CD4-positive, alpha-beta T cell treated with Interleukin-17A for 1 hour (primary cell): ENCODE data around the gene ITGB2.

Source experiments
- DNase-seq: peaks from one replicate; pipeline ENCODE4 v3.0.0-alpha.2; 2020

Gene ITGB2

DNA sequence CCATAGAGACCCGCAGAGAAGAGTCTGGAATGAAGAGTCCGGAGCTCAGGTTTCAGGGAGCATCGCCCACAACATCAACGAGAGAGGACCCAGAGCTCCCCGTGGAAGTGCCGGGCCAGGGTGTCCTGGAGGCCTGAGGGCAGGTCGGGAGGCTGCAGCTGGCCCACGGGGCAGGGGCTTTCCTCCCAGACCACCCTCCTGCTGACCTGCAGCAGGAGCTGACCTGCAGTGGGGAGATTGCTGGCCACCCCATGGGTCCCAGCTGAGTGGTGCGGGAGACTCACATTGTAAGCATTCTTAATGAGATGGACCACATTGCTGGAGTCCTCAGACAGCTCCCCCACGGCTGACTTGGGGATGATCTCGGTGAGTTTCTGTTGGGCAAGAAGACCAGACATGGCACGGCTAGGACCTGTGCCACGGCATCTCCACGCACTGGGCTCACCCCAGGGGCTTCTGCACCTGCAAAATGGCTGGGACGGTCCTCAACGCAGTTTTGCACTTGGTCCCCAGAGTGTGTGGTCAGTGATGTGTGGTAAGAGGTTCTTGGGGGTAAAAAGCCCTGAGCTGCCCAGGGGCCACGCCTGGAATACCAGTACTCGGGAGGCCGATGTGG, 25.9 kb downstream of the ITGB2 start:
- DNase-seq: no peak

DNA sequence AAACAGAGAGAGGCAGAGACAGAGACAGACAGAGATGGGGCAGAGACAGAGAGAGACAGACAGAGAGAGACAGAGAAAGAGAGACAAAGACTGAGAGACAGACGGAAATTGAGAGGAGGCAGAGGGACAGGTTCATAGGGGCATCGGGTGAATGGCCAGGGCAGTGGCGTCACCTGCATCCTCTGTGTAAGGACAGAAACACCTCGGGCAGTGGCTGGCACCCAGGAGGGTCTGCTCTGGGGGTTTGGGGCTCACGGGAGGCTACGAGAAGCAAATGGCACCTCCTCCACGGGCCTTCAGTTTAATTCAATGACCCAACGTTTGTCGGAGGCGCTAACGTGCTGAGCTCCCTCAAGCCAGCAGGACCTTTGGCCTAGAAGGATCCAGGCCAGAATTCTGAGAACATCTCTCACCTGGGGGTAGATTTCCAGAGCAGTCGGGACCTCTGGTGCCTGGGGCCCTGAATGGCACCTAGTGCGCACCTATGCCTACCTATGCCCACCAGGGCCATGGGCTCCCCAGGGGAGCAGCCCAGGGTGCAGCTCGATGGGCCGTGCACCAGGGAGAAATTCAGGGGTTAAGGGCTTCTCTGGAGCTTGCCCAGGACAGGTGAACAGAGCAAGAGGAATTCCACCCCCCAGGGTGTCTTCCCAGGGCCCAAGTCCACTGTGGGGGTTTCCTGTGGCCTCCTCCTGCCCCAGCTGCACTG, 26.6 kb downstream of the ITGB2 start:
- DNase-seq: no peak

DNA sequence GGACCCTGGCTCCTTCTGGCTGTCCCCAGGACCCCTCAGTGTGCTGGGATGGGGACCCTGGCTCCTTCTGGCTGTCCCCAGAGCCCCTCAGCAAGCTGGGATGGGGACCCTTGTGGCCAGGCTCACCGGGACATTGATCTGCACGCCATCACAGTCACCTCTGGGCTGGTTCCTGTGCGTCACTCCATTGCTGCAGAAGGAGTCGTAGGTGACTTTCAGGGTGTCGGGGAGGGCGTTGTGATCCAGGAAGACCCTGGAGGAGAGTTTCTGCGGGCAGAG, 27.5 kb downstream of the ITGB2 start:
- DNase-seq: no peak

DNA sequence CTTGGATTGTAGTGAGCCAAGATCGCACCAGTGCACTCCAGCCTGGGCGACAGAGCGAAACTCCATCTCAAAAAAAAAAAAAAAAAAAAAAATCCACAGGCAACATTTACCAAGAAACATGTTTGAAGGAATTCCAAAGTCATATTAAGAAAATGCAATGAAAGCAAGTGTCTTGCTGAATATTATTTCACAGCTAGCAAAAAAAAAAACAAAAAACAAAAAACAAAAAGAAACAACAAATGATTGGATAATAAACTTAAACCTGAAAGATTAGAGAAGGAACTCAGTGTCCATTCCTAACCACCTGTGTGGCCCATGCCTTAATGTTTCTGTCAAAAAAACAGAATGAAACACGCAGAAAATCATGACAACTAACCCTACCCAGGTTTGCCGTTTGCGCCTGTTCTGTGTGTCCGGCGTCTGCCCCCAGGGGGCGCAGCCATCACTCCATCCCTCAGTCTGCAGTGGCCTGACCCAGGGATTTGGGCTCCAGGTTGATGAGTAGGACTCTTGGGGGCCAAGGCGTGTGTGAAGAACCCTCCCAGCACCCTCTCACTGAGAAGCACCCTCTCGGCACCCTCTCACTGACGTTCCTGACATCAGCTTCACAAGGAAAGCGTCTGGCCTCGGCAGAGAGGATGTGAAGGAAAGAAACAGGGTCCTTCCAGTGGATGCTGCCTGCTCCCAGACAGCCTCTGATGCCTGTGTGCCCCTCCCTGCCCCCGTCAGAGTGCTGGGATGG, 28.0 kb downstream of the ITGB2 start:
- peak; percentile 84 for DNase-seq

DNA sequence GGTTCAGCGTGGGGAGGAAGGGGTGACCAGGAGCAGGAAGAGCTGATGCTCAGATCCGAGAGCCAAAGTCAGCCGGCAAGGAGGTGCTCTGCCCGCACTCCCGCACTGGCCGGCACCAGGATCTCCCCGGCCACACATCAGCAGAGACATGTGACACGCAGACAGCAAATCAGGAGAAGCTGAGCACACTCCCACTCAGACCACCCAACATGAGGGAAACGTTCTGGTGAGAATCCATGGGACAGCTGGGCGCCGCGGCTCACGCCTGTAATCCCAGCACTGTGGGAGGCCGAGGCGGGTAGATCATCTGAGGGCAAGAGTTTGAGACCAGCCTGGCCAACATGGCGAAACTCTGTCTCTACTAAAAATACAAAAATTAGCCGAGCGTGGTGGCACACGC, 28.6 kb downstream of the ITGB2 start:
- DNase-seq: no peak

DNA sequence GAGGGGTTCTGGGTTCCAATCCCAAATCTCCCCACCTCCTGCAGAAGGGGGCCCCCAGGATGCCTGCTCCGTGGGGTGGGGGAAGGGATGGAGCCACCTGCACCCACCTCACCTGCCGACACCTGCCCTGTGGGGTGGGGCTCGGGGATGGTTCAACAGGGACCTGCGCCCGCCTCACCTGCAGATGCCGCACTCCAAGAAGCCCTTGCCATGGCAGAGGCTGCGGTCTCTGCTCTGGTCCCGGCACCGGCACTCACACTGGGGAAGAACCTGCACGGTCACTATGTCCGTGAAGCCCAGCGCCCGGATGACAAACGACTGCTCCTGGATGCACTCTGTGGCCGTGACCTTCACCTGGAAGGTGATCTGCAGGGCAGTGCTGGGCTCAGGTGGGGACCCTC, 29.1 kb downstream of the ITGB2 start:
- no peak for DNase-seq

DNA sequence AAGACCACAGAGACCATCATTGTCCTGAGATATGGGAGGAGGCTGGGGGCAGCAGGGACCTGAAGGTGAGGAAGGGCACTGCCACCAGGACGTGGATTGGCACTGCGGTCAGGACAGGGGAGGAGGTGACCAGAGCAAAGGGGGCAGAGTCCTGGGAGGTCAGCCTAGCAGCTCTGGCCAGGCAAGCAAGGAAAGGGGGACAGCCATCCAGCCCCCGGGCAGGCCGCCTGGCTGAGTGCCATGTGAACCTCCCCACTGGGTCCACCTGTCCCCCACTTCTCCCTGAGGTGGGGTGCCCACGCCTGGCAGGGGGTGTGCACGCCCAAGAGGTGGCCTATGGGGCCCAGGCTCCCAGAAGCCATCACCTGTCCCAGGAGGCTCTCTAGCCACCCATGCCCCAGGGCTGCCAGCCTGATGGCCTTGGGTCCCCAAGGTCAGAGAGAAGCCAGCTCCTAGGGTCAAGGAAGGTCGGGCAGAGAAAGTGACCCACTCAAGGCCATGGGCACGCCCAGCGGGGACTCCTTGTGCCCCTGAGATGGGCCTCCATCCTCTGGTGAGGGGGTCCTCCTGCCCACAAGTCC, 29.6 kb downstream of the ITGB2 start:
- no peak for DNase-seq

DNA sequence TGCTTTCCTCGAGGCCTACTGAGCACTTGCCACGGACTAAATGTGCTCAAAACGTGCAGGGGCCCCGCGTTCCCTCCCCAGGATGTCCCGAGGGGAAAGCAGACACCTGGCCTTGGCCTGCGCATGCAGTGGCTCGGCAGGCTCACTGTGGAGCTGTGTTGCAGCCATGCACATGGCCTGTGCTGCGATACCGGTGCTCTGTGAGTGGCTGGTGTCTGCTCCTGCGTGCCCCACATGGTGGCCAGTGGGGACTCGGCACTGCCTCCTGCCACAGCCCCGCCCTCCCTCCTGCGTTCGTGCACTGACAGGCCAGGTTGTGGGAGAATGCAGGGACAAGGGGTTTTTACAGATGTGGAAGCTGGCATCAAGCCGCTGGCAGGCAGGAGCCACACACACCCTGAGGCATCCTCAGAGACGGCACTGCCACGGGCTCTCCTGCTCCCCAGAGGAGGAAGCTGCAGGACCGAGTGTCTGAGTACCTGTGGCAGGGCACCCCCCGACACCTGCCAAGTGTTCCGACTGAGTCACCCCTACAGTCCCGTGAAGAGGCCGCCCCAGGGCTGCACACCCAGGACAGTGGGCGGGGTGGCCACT, 30.3 kb downstream of the ITGB2 start:
- DNase-seq: no peak

DNA sequence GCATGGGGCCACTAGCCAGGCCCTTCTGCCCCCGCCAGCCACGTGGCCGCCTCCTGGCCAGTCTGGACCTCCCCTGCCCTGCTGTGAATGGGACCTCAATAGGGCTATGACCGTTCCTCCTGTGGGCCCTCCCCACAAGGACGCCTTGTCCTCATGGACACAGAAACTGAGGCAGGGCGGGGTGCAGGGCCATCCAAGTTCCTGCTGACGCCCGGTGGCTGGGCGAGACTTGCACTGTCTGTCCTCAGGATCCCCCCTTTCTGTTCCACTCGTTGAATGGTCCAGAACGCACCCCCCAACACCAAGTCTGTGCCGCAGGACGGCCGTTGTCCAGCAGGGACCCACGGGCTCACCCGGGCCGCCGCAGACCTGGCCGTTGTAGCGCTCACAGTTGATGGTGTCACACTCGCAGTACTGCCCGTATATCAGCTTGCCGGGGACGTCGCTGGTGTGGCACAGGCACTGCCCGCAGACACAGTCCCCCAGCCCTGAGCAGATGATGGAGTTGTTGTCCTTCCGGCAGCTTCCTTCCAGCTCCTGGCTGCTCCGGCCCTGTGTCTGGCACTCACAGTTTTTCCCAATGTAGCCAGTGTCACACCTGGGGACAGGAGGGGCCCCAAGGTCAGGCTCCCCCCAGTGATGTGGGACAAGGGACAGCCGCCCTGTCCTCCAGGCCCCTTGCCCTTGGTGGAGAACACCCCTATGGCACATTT, 30.9 kb downstream of the ITGB2 start:
- DNase-seq: no peak

DNA sequence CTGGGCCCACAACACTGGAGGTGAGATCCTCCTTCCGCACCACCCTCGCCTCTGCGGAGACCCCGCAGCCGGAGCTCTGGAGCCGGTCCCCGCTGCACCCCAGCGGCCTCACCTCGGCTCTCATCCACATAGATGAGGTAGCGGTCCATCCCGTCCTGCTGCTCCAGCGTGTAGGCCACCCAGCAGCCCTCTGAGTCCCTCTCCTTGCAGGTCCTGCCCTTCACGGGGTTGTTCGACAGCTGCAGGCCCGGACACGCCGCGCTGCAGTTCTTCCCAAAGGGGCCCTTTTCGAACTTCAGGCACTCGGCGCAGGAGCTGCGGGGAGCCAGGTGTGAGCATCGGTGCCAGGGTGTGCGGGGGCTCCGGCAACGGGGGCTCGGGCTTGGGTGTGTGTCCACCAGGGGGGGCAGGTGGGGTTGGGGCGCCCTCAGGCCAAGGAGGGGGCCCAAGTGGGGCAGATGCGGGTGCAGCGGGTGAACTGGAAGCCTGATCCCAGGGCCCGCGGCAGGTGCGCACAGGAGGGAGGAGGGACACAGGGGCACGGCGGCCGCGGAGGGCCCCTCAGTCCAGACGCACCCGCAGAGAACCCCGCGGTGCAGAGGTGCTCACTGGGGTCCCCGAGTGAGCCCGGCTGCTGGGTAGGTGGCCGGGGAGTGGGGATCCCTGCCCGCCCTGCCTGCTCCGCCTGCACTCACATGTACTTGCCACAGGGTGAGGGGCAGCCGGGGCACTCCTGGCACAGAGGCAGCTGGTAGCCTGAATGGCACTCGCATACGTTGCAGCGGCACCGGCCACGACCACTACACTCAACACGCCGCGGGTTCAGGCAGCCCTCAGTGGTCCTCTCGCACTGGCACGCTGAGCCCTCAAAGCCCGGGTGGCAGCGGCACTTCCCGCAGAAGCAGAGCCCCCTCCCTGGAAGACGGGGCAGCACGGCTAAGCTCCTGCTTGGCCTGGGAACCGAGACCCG, 31.8 kb downstream of the ITGB2 start:
- no peak for DNase-seq

DNA sequence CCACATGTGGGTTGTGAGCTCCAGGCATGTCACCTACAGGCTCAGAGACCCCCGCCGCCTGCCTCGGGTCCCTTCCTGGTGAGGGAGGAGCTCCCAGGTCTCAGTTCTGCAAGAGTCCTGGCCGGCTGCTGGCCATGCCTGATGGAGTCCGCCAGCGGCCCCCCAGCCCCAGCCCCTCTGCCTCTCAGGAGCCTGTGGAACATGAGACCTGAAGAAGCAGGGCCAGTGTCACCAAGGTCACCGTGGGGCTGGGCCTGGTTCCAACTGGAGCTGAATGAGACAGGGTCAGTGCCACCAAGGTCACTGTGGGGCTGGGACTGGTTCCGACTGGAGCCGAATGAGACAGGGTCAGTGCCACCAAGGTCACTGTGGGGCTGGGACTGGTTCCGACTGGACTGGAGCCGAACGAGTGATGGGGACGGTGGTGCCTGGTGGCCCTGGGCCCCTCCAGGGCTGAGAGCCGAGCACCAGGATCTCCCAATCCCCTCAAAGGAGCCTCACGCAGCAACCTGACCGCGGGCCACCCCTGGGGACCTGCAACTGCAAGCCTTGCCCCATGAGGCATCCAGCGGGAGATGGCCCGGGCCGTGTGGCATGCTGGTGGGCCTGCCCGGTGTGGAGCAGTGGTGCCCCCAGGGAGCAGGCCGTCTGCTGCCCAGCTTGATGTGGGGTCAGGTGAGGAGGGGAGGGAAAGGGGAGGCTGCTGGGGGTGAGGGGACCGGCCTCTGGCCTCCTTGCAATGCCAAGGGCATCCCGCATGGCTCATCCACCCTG, 32.7 kb downstream of the ITGB2 start:
- DNase-seq: no peak

DNA sequence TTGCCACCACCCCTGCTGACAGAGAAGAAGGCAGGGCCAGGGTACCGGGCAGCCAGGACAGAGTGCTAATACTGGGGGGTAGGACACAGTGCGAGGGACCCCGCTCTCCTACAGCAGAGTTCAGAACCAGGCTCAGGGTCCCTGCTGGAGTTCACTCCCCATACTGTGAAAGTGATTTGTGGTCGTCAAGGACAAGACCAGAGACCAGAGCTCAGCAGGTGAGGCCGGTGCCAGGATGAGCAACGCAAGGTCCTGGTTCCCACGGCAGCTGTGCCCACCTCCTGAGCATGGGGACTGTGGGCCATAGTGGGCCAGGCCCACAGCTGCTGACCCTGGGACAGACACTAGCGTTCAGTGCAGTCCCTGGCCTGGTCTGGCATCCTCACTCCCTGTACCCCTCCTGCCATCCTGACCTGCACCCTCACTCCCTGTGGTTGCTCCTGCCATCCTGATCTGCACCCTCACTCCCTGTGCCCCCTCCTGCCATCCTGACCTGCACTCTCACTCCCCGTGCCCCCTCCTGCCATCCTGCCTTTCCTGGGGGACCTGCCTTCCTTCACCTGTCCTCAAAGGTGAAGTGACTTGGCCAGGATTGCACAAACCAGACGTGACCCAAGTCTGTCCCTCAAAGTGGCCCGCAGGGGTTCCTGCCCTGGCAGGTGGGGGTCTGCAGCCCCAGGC, 33.4 kb downstream of the ITGB2 start:
- no peak for DNase-seq

DNA sequence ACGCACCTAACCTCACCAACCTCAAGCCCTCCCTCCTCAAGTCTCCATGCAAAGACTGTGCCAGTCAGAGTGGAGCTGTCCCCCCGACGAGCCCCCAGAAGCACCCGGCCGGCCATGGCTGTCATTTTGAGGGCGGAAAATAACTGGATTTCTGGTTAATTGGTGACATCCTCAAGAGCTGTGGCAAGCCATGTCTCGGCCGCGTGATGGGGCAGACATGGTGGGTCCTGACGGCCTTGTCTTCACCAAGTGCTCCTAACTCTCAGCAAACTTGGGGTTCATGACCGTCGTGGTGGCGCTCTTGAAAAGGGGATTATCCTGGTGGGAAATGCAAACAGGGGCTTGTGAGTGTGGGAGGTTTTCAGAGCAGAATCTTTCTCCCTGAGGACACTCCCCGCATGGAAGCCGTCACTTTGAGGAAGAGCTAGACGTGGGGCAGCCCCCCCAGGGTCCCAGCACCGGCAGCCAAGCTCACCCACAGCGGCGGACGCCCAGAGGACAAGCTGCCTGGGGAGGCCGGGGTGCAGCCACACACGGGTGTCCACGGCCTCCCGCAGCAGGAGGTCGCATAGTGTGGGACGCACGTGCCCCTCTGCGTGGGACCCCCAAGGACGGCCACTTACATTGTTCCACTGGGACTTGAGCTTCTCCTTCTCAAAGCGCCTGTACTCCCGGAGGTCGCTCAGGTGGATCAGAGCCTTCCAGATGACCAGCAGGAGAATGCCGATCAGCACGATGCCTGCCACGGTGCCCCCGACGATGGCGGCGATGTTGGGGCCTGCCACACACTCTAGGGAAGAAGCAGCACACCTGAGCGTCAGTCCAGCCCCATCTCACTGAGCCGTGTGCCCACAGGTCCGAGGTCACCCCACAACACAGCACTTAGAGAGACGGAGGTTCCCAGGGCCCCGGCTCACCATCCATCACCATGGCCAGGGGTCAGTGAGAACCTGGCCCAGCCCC, 34.3 kb downstream of the ITGB2 start:
- no peak for DNase-seq

DNA sequence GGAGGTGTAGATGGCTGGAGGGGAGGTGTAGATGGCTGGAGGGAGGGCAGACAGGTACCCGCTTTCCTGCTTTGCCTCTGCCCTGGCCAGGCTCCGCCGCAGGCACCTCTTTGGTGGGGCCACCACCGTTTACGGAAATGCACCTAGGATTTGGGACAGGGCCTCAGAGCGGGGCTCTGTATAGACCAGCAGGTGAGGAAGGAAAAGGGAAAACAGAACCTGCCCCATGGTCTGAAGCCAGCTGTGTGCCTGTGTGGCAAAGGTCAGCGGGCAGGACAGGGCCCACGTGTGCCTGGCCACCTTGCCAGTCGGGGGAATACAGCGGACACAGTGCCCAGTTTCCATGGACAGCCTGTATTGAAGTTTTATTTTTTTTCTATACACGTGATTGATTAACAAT, 35.1 kb downstream of the ITGB2 start:
- DNase-seq: no peak

DNA sequence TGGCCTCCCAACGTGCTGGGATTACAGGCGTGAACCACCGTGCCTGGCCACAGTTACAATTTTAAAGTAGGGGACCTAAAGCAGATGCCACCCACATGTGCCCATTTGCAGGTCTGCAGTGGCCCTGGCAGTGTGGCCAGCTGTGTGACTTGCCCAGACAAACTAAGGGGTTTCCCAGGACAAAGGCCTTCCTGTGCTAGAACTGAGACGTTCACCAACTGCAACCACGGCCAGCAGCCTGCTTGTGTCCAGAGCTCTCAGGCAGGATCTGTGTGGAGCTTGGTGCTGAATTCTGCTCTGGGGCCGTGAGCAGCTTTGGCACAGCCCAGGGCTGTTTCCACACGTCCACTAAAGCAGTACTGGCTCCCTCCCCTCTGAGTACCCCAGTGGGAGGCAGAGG, 36.6 kb downstream of the ITGB2 start:
- no peak for DNase-seq

DNA sequence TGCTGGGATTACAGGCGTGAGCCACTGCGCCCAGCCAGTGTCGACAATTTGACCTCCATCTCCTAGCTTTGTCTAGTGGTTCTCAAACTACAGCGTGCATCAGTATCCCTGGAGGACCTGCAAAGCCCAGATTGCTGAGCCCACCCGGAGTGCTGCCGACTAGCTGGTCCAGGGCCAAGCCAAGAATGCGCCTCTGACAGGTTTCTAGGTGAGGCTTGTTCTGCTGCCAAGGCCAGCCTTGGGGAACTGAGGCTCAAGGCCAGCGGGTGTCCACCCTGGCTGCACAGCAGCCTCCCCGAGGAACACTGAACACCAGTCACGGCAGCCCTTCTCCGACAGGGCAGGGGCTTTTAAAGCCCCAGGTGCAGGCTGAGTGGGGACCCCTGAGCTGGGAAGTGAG, 37.4 kb downstream of the ITGB2 start:
- no peak for DNase-seq

DNA sequence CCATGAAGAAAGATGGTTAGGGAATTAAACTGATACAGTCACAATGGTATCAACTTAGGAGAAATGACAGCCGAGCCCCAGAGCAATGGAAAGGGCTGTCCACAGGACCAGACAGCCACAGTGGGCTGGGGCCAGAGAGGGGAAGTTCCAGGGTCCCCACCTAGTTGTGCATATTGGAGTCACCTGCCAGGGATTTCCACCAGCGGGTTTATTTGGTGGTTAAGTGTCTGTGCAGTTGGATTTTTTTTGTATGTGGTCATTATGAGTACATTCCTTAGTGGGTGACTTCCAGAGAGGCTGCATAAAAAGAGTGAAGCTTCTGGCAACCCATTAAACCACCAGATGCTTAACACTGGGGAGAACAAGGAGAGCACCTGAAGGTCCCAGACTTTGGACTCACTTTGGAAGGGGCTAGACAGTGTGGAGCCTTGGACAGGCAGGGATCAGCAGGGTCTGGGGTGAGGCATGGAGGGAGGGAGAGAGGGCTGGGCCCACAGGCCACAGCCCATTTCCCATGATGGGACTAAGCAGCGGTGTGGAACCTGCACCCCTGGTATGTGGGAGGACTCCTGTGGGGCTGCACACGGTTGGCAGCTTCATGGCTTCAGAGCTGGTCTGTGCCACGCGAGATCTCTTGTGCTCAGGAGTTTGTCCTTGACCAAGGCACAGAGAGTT, 39.4 kb downstream of the ITGB2 start:
- peak; percentile 37 for DNase-seq

DNA sequence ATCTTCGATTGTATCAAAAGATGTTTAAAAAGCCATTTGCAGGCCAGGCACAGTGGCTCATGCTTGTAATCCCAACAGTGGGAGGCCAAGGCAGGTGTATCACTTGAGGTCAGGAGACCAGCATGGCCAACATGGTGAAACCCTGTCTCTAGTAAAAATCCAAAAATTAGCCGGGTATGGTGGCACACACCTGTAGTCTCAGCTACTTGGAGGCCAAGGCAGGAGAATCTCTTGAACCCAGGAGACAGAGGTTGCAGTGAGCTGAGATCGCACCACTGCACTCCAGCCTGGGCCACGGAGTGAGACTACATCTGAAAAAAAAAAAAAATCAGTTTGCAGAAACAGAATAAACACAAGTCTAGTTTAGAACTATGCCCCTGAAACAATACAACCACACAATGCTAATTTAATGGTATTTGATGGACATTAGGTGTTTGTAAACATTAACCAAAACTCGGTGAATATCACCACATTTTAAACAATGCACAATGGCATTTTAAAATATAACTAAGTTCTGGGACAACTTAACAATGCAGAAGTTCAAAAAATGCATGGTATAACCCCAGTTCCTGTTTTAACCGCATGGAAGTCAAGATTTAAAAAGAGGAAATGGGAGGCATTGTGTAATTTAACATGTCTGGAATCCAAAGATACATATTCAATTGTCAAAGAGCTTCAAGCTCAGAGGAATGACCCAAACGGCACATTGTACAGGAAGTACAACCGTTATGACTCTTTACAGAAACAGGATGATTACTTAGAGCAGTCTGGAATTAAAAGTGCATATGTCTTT, 40.1 kb downstream of the ITGB2 start:
- DNase-seq: peak; percentile 35
